K562 (cell line): ENCODE measurements around the gene IRAG1. TPM values are rescaled to one million over a fixed set of nuclear protein-coding genes. Genes with fewer than 3 reads are reported as not detected.
A peak's percentile ranks its signal among the peaks of the same experiment; 100 is the strongest.

Experiments
- ATAC-seq: fragments of 200-7000 bp; cut with Tn5 transposase; 3 replicates; pipeline ENCODE4 v1.9.1; 2020; ENCODE audit warnings: moderate library complexity
- BruUV-seq: library from RNA; stranded (reverse); fragments of 400-500 nt; replicated peaks from 2 replicates; lab custom pipeline; 2021; lab: Mats Ljungman, UMichigan
- CTCF ChIA-PET: fragments of 300-600 bp; formaldehyde crosslinking; extraction: SDS; loops from one replicate; lab custom pipeline; 2021; ENCODE audit warnings: low intra/inter-chr PET ratio; lab: Yijun Ruan, JAX
- POLR2A ChIA-PET: fragments of 300-600, 350-650 bp; sonication (Branson Sonifier 250); formaldehyde crosslinking; extraction: SDS; loops from one replicate; lab custom pipeline; 2021; ENCODE audit warnings: antibody characterized with exemption, inconsistent platforms; lab: Yijun Ruan, JAX
- DNase-seq, 4 experiments: peaks; one replicate each; pipeline versions ENCODE4 v3.0.0 to v3.0.0-alpha.2; 2011 to 2018; ENCODE audit warnings: low spot score in 3 of 4, mixed read lengths in 3 of 4; ENCODE audit errors: extremely low read depth in 1 of 4
- FAIRE-seq: peaks from 2 replicates; lab custom pipeline; 2011; peaks lifted over from hg19 to GRCh38; lab: Jason Lieb, UNC
- H2AFZ ChIP-seq: 2 replicates; pipeline ENCODE4 v1.6.0; 2011; ENCODE audit warnings: low read depth, low read length, control low read depth, inconsistent platforms
- H3K27ac ChIP-seq: fragments of 200-600 bp; 3 replicates; pipeline ENCODE4 v1.8.0; 2011; ENCODE audit warnings: low read depth, mild to moderate bottlenecking, control low read depth, inconsistent platforms, low read length, moderate library complexity, mixed read lengths; ENCODE audit errors: extremely low read depth
- H3K27me3 ChIP-seq, 2 experiments: fragments of 300-600 bp in 1 of 2; 2 replicates in 1 of 2; 3 replicates in 1 of 2; pipeline versions ENCODE4 v1.6.0 to v1.8.0; 2011; ENCODE audit warnings: inconsistent platforms in 2 of 2, low read length in 2 of 2, mild to moderate bottlenecking in 1 of 2, mixed read lengths in 1 of 2, moderate library complexity in 1 of 2; ENCODE audit not compliant: control insufficient read depth in 2 of 2, insufficient read depth in 2 of 2
- H3K36me3 ChIP-seq: fragments of 300-600 bp; 3 replicates; pipeline ENCODE4 v1.8.0; 2011; ENCODE audit warnings: mild to moderate bottlenecking, low read length, inconsistent platforms; ENCODE audit not compliant: control insufficient read depth, insufficient read depth
- H3K4me1 ChIP-seq, 2 experiments: fragments of 200-600 bp in 1 of 2; replicated peaks in 1 of 2; 2 replicates in 1 of 2; 3 replicates in 1 of 2; pipeline versions ENCODE4 v1.5.1 to v1.8.0; 2011; ENCODE audit warnings: inconsistent platforms in 2 of 2, low read length in 2 of 2, mild to moderate bottlenecking in 1 of 2, mixed read lengths in 1 of 2, moderate library complexity in 1 of 2; ENCODE audit not compliant: control insufficient read depth in 2 of 2, insufficient read depth in 2 of 2
- H3K4me2 ChIP-seq: 2 replicates; pipeline ENCODE4 v1.6.1; 2011; ENCODE audit warnings: low read length, control low read depth, inconsistent platforms, mixed read lengths; ENCODE audit not compliant: insufficient read depth
- H3K4me3 ChIP-seq: fragments of 200-600 bp; sonication (generic), shearing (Covaris generic); 2 replicates; pipeline ENCODE4 v1.5.1; 2016; ENCODE audit warnings: control low read depth, inconsistent platforms
- H3K79me2 ChIP-seq: fragments of 200-600 bp; 3 replicates; pipeline ENCODE4 v1.8.0; 2011; ENCODE audit warnings: low read length, inconsistent platforms; ENCODE audit not compliant: control insufficient read depth, insufficient read depth
- H3K9ac ChIP-seq, 2 experiments: 2 replicates each; pipeline versions ENCODE4 v1.6.0 to v1.6.1; 2011; ENCODE audit warnings: low read depth in 2 of 2, low read length in 2 of 2, control low read depth in 1 of 2, inconsistent platforms in 1 of 2, mild to moderate bottlenecking in 1 of 2, mixed read lengths in 1 of 2; ENCODE audit not compliant: insufficient read depth in 1 of 2
- H3K9me1 ChIP-seq: one replicate; pipeline ENCODE4 v1.6.0; 2011; ENCODE audit warnings: inconsistent platforms, mild to moderate bottlenecking, low read length, moderate library complexity; ENCODE audit not compliant: control insufficient read depth, insufficient read depth
- H3K9me3 ChIP-seq: replicated peaks from 2 replicates; pipeline ENCODE4 v1.5.1; 2011; ENCODE audit warnings: low read depth, low read length, inconsistent platforms; ENCODE audit not compliant: control insufficient read depth, insufficient read depth
- H4K20me1 ChIP-seq: replicated peaks from 2 replicates; pipeline ENCODE4 v1.6.1; 2011; ENCODE audit warnings: low read length, inconsistent platforms, mixed read lengths; ENCODE audit not compliant: control insufficient read depth, insufficient read depth
- CBFA2T3 ChIP-seq: fragments of 450-650 bp; IDR thresholded peaks from 2 replicates; pipeline ENCODE4 v1.6.1; 2017
- HDAC2 ChIP-seq: fragments of 450-650 bp; IDR thresholded peaks from 2 replicates; pipeline ENCODE4 v1.6.1; 2016; ENCODE audit warnings: mild to moderate bottlenecking
- HMGN3 ChIP-seq: IDR thresholded peaks from 2 replicates; pipeline ENCODE4 v1.6.1; 2011; ENCODE audit warnings: borderline replicate concordance, low read depth, mild to moderate bottlenecking, mixed read lengths, low read length; ENCODE audit not compliant: insufficient read length; ENCODE audit errors: extremely low read depth
- ID3 ChIP-seq, 2 experiments: fragments of 250-450 bp in 1 of 2; fragments of 450-650 bp in 1 of 2; sonication (Bioruptor Pico) in 1 of 2; IDR thresholded peaks; 2 replicates each; pipeline versions ENCODE4 v1.6.1 to v1.8.0; 2016 to 2021; ENCODE audit warnings: mild to moderate bottlenecking in 2 of 2, moderate library complexity in 2 of 2, missing compliant biosample characterization in 1 of 2, missing genetic modification characterization in 1 of 2
- NR2F6 ChIP-seq: fragments of 450-650 bp; formaldehyde crosslinking; IDR thresholded peaks from 2 replicates; pipeline ENCODE4 v1.4.0; 2020; ENCODE audit warnings: mild to moderate bottlenecking
- PRDM10 ChIP-seq: fragments of 450-650 bp; IDR thresholded peaks from 2 replicates; pipeline ENCODE4 v1.6.1; 2018; ENCODE audit not compliant: partially characterized antibody
- RAD51 ChIP-seq: fragments of 450-650 bp; IDR thresholded peaks from 2 replicates; pipeline ENCODE4 v1.7.1; 2016; ENCODE audit warnings: low read depth, mild to moderate bottlenecking, borderline replicate concordance
- RCOR1 ChIP-seq, 2 experiments: IDR thresholded peaks; 2 replicates each; pipeline ENCODE4 v1.6.1; 2012; ENCODE audit warnings: low read depth in 2 of 2, low read length in 2 of 2, borderline replicate concordance in 1 of 2, improper control_type of control experiment in 1 of 2
- SOX6 ChIP-seq: fragments of 450-650 bp; IDR thresholded peaks from 2 replicates; pipeline ENCODE4 v1.6.1; 2014; ENCODE audit warnings: mild to moderate bottlenecking
- TCF3 ChIP-seq: sonication (generic); formaldehyde crosslinking; IDR thresholded peaks from 2 replicates; pipeline ENCODE4 v1.4.0; 2020; ENCODE audit warnings: mild to moderate bottlenecking, missing genetic modification reagents
- ZEB2 ChIP-seq: fragments of 450-650 bp; IDR thresholded peaks from 2 replicates; pipeline ENCODE4 v1.6.1; 2016
- ZNF639 ChIP-seq, 2 experiments: fragments of 200-800 bp in 1 of 2; sonication (Bioruptor generic) in 1 of 2; sonication (generic) in 1 of 2; formaldehyde crosslinking in 1 of 2; IDR thresholded peaks in 1 of 2; conservative IDR thresholded peaks in 1 of 2; 2 replicates each; pipeline versions ENCODE4 v1.5.0 to v1.6.1; 2016 to 2020; ENCODE audit warnings: missing compliant biosample characterization in 1 of 2, missing genetic modification characterization in 1 of 2, missing genetic modification reagents in 1 of 2
- WGBS: fragments of 100-300 bp; shearing (Covaris generic); methylation state at CpG from one replicate; pipeline ENCODE4 v1.1.6; 2016; ENCODE audit warnings: low coverage, mixed read lengths; ENCODE audit not compliant: insufficient coverage; ENCODE audit errors: missing lambda C conversion rate; 5-methylcytosine and 5-hydroxymethylcytosine counted together
- in situ Hi-C: fragments of 300-500 bp; cut with MboI; formaldehyde crosslinking; loops from 4 replicates; pipeline ENCODE4 v1.15.0; 2018; ENCODE audit warnings: inconsistent platforms, mixed read lengths
- intact Hi-C: fragments of 100-400 bp; cut with micrococcal nuclease; formaldehyde crosslinking; loops from 2 replicates; pipeline ENCODE4 v1.14.2; 2022
- polyA plus RNA-seq, 8 experiments: library from polyadenylated mRNA; depleted of rRNA in 4 of 8; stranded (reverse) in 5 of 8; unstranded in 3 of 8; fragments of >200 nt; fragmentation: Nextera tagmentation in 2 of 8; fragmentation: Illumina TruSeq in 1 of 8; extraction: Ambion mirVana in 2 of 8; extraction: Trizol in 1 of 8; gene quantifications; 2 replicates each; pipeline versions ENCODE4 v1.2.1 to v1.2.3, GENCODE V29; 2011 to 2014; ENCODE audit warnings: inconsistent platforms in 1 of 8, missing spikeins in 1 of 8
- total RNA-seq, 7 experiments: library from RNA; depleted of rRNA in 6 of 7; stranded (reverse); fragments of >200 nt in 6 of 7; fragmentation: Illumina TruSeq in 2 of 7; extraction: Trizol in 2 of 7; gene quantifications; 2 replicates each; pipeline versions ENCODE4 v1.2.1 to v1.2.3, GENCODE V29; 2011 to 2021; ENCODE audit warnings: low replicate concordance in 1 of 7

Gene IRAG1
- total and polyA plus RNA-seq, 9 of the 15 experiments (the other 6 are each of a cell fraction or from before 2014, with no cell fraction given), result 0.01 to 0.22 (median 0.09) TPM; not detected in 1

GRCh38 chr11:10716543-10717259, 23.1 kb upstream of the IRAG1 start:
- peaks cover 14 to 33% of the 10 kb centered on the region in 2 experiments for H3K4me1 ChIP-seq
- CTCF ChIA-PET, result no interaction called here
- ATAC-seq, result peak; percentile 66
- no TSS peak for BruUV-seq
- peak overlapping the region; percentile 79 for H2AFZ ChIP-seq
- H3K36me3 ChIP-seq, result no peaks in the 10 kb centered on the region
- no peaks in the 10 kb centered on the region for H3K9me1 ChIP-seq
- no peaks in the 10 kb centered on the region for H3K27me3 ChIP-seq
- H4K20me1 ChIP-seq, result no peaks in the 10 kb centered on the region
- H3K9ac ChIP-seq, result peak overlapping the region; percentile 14 to 76; a peak in 1 of 4 replicates
- H3K9me3 ChIP-seq, result no peaks in the 10 kb centered on the region
- peak overlapping the region; percentile 8; the same call in 1 of the 3 replicates for H3K27ac ChIP-seq
- intact Hi-C loops (no loop called here), in situ Hi-C loops (no loop called here)
- POLR2A ChIA-PET, result interaction anchor here (0.6 to 1.7 kb wide), 2 partner anchors 15 to 24 kb away, joined by 4 to 6 read pairs; no protein-coding TSS in a partner anchor
- no peak for FAIRE-seq
- H3K4me2 ChIP-seq, result peak overlapping the region; percentile 75
- WGBS, result 8% methylated on average over 9 of the region's 9 CpGs
- no peak overlapping the region for H3K4me3 ChIP-seq
- no peaks in the 10 kb centered on the region for H3K79me2 ChIP-seq
- DNase-seq, result peak; percentile 56 to 61 (median 59)
- no peak for TF ChIP-seq ID3 (CRISPR knock-in tag; IDR thresholded peaks at IDR 0.05)
- TF ChIP-seq ID3 (tag; IDR thresholded peaks at IDR 0.05), result 0 out of 2 replicates have a peak, but pooled peaks have one; percentile 43
- peak in 1 of 2 experiments; percentile 64; a peak in 1 of 4 replicates for TF ChIP-seq ZNF639 (CRISPR knock-in tag; conservative IDR thresholded peaks at IDR 0.05 in 1 of 2, IDR thresholded peaks at IDR 0.05 in 1 of 2)
- TF ChIP-seq HDAC2, result no peak
- TF ChIP-seq CBFA2T3, result peak; percentile 43; the same call in 1 of the 2 replicates
- peak; percentile 77 for TF ChIP-seq PRDM10
- peak; percentile 77 for TF ChIP-seq RAD51
- no peak for TF ChIP-seq ZEB2
- TF ChIP-seq SOX6, result no peak
- TF ChIP-seq RCOR1 (IDR thresholded peaks at IDR 0.05; ENCODE audit: borderline replicate concordance in 1 of 2, low read depth in 2 of 2, low read length in 2 of 2), result peak in 1 of 2 experiments; percentile 16; a peak in 1 of 4 replicates
- peak; percentile 30; the same call in 1 of the 2 replicates for TF ChIP-seq TCF3 (CRISPR knock-in tag)
- TF ChIP-seq NR2F6 (CRISPR knock-in tag), result no peak
- no peak for TF ChIP-seq HMGN3
